GM23248 (cell line): ENCODE measurements around the gene SND1. TPM values are rescaled to one million over a fixed set of nuclear protein-coding genes. Genes with fewer than 3 reads are reported as not detected.

Experiments used
- DNase-seq: peaks from one replicate; pipeline ENCODE4 v3.0.0-alpha.2; 2015
- H2AFZ ChIP-seq: fragments of 200-600 bp; sonication (generic); 2 replicates; pipeline ENCODE4 v1.6.1; 2016; ENCODE audit warnings: antibody characterized with exemption
- H3F3A ChIP-seq: fragments of 200-600 bp; sonication (generic); 2 replicates; pipeline ENCODE4 v1.6.1; 2016; ENCODE audit warnings: mild to moderate bottlenecking, antibody characterized with exemption, mixed run types; ENCODE audit not compliant: insufficient read depth
- H3K27ac ChIP-seq: fragments of 200-600 bp; sonication (generic); 2 replicates; pipeline ENCODE4 v1.5.1; 2016; ENCODE audit warnings: mild to moderate bottlenecking
- H3K27me3 ChIP-seq: fragments of 200-600 bp; sonication (generic); replicated peaks from 2 replicates; pipeline ENCODE4 v1.6.1; 2016; ENCODE audit warnings: mild to moderate bottlenecking; ENCODE audit not compliant: insufficient read depth
- H3K36me3 ChIP-seq: fragments of 200-600 bp; sonication (generic); 2 replicates; pipeline ENCODE4 v1.6.1; 2016; ENCODE audit warnings: low read depth, mild to moderate bottlenecking
- H3K4me1 ChIP-seq: fragments of 200-600 bp; sonication (generic); 2 replicates; pipeline ENCODE4 v1.6.1; 2016; ENCODE audit warnings: mild to moderate bottlenecking; ENCODE audit not compliant: insufficient read depth
- H3K4me2 ChIP-seq: fragments of 200-600 bp; sonication (generic); one replicate; pipeline ENCODE4 v1.6.1; 2016; ENCODE audit warnings: mild to moderate bottlenecking; ENCODE audit not compliant: unreplicated experiment
- H3K4me3 ChIP-seq: fragments of 200-600 bp; sonication (generic); 2 replicates; pipeline ENCODE4 v1.5.1; 2016; ENCODE audit warnings: mild to moderate bottlenecking
- H3K79me2 ChIP-seq: fragments of 200-600 bp; sonication (generic); 2 replicates; pipeline ENCODE4 v1.6.1; 2016; ENCODE audit warnings: mild to moderate bottlenecking; ENCODE audit not compliant: insufficient read depth
- H3K9ac ChIP-seq: fragments of 200-600 bp; sonication (generic); 2 replicates; pipeline ENCODE4 v1.6.1; 2016; ENCODE audit warnings: mild to moderate bottlenecking
- H3K9me2 ChIP-seq: fragments of 200-600 bp; sonication (generic); 2 replicates; pipeline ENCODE4 v1.6.1; 2016; ENCODE audit warnings: mixed run types, mild to moderate bottlenecking, moderate library complexity; ENCODE audit not compliant: insufficient read depth
- H3K9me3 ChIP-seq: fragments of 200-600 bp; sonication (generic); one replicate; pipeline ENCODE4 v1.6.1; 2017; ENCODE audit warnings: low read depth
- H4K20me1 ChIP-seq: fragments of 200-600 bp; sonication (generic); 2 replicates; pipeline ENCODE4 v1.6.0; 2016; ENCODE audit not compliant: insufficient read depth
- EZH2 ChIP-seq: fragments of 200-600 bp; sonication (generic); IDR thresholded peaks from 2 replicates; pipeline ENCODE4 v1.6.1; 2018; ENCODE audit warnings: antibody characterized with exemption, mild to moderate bottlenecking; ENCODE audit not compliant: insufficient read depth, poor library complexity, severe bottlenecking
- EZH2phosphoT487 ChIP-seq: fragments of 200-600 bp; sonication (generic); IDR thresholded peaks from 2 replicates; pipeline ENCODE4 v1.6.1; 2018; ENCODE audit warnings: antibody characterized with exemption, moderate library complexity, mild to moderate bottlenecking, low read depth; ENCODE audit not compliant: insufficient read depth
- WGBS, 2 experiments: methylation state at CpG; one replicate each; pipeline ENCODE4 v1.1.6; 2015 to 2017; ENCODE audit warnings: low lambda C conversion rate in 2 of 2, low coverage in 1 of 2; ENCODE audit errors: missing lambda C conversion rate in 2 of 2; 5-methylcytosine and 5-hydroxymethylcytosine counted together
- in situ Hi-C: fragments of 300-500 bp; cut with MboI; formaldehyde crosslinking; loops from 2 replicates; pipeline ENCODE4 v1.15.0; 2020
- polyA plus RNA-seq: library from polyadenylated mRNA; unstranded; fragments of >200 nt; fragmentation: Nextera tagmentation; extraction: Ambion mirVana; gene quantifications from 2 replicates; pipeline ENCODE4 v1.2.1, GENCODE V29; 2016
- total RNA-seq: library from RNA; depleted of rRNA; stranded (reverse); fragments of >200 nt; shearing (Covaris generic); gene quantifications from 2 replicates; pipeline ENCODE4 v1.2.3, GENCODE V29; 2014

The SND1 gene
- total and polyA plus RNA-seq, 2 experiments from 2014 or later = 128 to 184 TPM

DNA sequence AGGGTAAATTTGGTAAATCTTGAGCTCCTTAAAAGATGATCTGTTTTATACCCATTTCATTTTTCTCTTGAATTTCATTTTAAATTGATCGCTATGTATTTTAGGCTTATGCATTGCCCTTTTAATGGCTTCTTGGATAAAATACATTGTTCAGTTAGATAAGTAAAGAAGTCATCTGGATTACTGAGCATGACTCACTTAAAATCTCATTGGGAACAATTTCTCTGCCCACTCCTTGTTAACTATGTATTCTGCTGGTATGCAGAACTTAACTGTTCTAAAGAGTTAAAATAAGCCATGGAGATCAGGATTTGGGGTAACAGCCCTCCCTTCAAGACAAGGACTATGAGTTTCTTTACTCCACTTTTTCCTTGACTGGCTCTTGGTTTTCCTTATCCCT lies 134.2 kb downstream of the SND1 start:
- WGBS, 2 experiments = 92 to 93% methylated on average over 1 of the region's 1 CpG
- no peak overlapping the region for H2AFZ ChIP-seq
- H3F3A ChIP-seq = peaks cover 8% of the 10 kb centered on the region
- H3K9ac ChIP-seq = no peak overlapping the region
- H3K27me3 ChIP-seq = no peaks in the 10 kb centered on the region
- H3K79me2 ChIP-seq = peaks cover 100% of the 10 kb centered on the region
- no peak overlapping the region for H3K4me3 ChIP-seq
- H4K20me1 ChIP-seq = peaks cover 23% of the 10 kb centered on the region; the same call in 1 of the 2 replicates
- H3K4me1 ChIP-seq = peaks cover 41% of the 10 kb centered on the region
- in situ Hi-C loops = no loop called here
- no peaks in the 10 kb centered on the region for H3K9me3 ChIP-seq
- no peak for TF ChIP-seq EZH2
- no peak for TF ChIP-seq EZH2phosphoT487
- no peaks in the 10 kb centered on the region for H3K9me2 ChIP-seq
- H3K36me3 ChIP-seq = no peaks in the 10 kb centered on the region
- DNase-seq = peak; percentile 61
- H3K4me2 ChIP-seq = no peak overlapping the region
- no peak overlapping the region for H3K27ac ChIP-seq

DNA sequence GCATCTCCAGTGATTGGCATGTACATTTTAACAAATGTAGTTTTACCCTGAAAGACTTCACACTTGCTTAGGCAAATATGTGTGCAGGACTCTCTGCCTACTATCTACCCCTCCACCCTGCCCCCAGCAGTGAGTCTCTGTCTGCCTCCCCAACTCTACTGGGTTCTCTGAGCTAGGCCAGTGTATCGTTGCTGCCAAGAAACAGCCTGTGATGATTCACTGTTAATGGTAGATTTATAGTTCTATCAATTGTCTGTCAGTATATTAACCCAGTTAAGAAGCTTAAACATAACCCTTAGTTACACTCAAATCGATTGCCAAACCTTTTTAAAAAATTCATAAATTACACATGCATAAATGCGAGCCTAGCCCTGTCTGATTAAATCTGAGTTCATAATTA lies 137.0 kb downstream of the SND1 start:
- peaks cover 10% of the 10 kb centered on the region; the same call in 1 of the 2 replicates for H4K20me1 ChIP-seq

DNA sequence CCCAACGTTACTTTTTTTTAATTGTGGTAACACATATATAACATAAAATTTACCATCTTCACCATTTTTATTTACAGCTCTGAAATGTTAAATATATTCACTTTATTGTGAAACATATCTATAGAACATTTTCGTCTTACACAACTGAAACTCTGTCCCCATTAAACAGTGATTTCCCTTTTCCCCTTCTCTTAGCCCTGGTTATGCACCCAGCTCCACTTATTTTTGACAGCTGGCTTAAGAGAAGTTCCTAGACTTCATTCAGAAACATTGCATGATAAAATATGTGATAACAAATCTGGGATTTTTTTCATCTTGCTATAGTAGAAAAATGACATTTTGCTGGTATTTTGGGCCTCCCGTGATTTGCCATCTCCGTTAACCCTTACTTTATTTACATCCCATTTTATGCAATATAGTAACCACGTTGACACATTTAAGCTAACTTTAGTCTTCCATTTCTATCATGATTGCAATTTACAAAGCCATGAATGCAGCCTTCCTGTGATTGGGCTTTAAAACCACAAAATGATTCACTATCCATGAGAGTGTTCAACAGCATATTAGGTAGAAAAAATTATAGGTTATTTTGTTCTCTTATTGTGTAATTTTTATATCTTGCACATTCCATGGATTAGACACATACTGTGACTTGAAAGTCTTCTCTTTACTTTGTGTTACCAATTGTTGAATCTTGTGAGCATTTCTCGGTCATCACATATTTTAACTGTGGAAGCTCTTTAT lies 139.6 kb downstream of the SND1 start:
- Histone ChIP-seq H2AFZ (no peak overlapping the region), H3K4me1 (peaks cover 39% of the 10 kb centered on the region), H3K4me2 (peak overlapping the region; percentile 53), H3F3A (peaks cover 26% of the 10 kb centered on the region), H4K20me1 (peaks cover 5% of the 10 kb centered on the region; the same call in 1 of the 2 replicates), H3K9ac (no peak overlapping the region), H3K4me3 (0 out of 2 replicates have a peak overlapping the region, but pooled peaks have one; percentile 11), H3K9me3 (no peaks in the 10 kb centered on the region), H3K9me2 (no peaks in the 10 kb centered on the region), H3K27me3 (no peaks in the 10 kb centered on the region), H3K27ac (peak overlapping the region; percentile 46), H3K36me3 (no peaks in the 10 kb centered on the region), H3K79me2 (peaks cover 93% of the 10 kb centered on the region)
- in situ Hi-C loops = no loop called here
- DNase-seq = peak; percentile 75
- TF ChIP-seq EZH2phosphoT487 = no peak
- TF ChIP-seq EZH2 = no peak
- WGBS, 2 experiments = 56 to 58% methylated on average over 6 of the region's 6 CpGs

More for the DNA sequence above, 137.0 kb downstream of the SND1 start:
- in situ Hi-C loops = no loop called here
- Histone ChIP-seq H2AFZ (no peak overlapping the region), H3K9ac (no peak overlapping the region), H3K9me3 (no peaks in the 10 kb centered on the region), H3K27me3 (no peaks in the 10 kb centered on the region), H3K79me2 (peaks cover 95% of the 10 kb centered on the region), H3K9me2 (no peaks in the 10 kb centered on the region), H3K27ac (no peak overlapping the region), H3K4me1 (peaks cover 51% of the 10 kb centered on the region), H3K4me3 (no peak overlapping the region), H3F3A (peaks cover 26% of the 10 kb centered on the region), H3K36me3 (no peaks in the 10 kb centered on the region), H3K4me2 (no peak overlapping the region)
- 94 to 97% methylated on average over 3 of the region's 3 CpGs for WGBS, 2 experiments
- TF ChIP-seq EZH2phosphoT487 = no peak
- TF ChIP-seq EZH2 = no peak
- DNase-seq = no peak

DNA sequence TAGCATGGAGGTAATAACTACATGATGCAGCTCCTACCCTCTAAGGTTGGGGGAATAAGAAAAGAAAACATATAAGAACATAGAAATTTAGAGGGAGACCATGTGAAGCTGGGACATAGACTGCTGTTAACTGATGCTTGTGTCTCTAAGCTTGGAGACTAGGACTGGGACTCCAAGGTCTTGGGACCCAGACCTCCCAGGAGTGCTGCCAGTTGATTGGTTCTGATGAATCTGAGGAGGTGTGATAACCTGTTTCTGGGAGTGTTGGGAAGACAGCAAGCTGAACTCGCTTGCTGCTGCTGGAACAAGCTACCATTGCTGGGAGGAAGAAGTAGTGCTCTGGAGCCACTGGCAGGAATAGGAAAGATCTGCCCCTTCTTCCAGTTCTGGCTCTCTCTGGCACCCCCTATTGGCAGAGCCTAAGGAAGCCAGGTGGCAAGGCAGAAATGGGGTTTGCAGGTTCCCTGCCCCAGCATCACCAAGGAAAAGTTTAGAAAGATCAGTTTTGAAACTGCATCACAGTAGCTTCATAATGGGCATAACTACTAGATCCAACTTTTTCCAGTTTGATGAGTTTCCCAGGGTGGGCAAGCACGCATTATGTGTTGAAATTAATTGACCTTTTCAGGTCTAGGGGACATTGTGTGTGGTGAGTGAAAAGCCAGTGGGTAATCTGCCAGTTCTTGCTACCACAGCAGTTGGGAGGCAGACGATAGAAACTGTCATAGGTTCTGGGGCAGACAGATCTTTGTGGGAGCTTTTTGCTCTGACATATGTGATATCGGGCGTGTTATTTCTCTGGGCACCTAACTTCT lies 140.7 kb downstream of the SND1 start:
- no peaks in the 10 kb centered on the region for H3K9me3 ChIP-seq
- no peak overlapping the region for H3K4me3 ChIP-seq
- 95 to 97% methylated on average over 5 of the region's 5 CpGs for WGBS, 2 experiments
- in situ Hi-C loops = no loop called here
- peak overlapping the region; percentile 53 for H3K4me2 ChIP-seq
- peak; percentile 35 for DNase-seq
- H3K27ac ChIP-seq = peak overlapping the region; percentile 40; the same call in 1 of the 2 replicates
- H3K36me3 ChIP-seq = no peaks in the 10 kb centered on the region
- H3K79me2 ChIP-seq = peaks cover 93% of the 10 kb centered on the region
- H2AFZ ChIP-seq = no peak overlapping the region
- peaks cover 33% of the 10 kb centered on the region for H3K4me1 ChIP-seq
- TF ChIP-seq EZH2phosphoT487 (no peak), EZH2 (no peak)
- peaks cover 5% of the 10 kb centered on the region; the same call in 1 of the 2 replicates for H4K20me1 ChIP-seq
- no peak overlapping the region for H3K9ac ChIP-seq
- peaks cover 26% of the 10 kb centered on the region for H3F3A ChIP-seq
- H3K9me2 ChIP-seq = no peaks in the 10 kb centered on the region
- no peaks in the 10 kb centered on the region for H3K27me3 ChIP-seq
